Stimulated activated CD8-positive, alpha-beta memory T cell treated with anti-CD3 and anti-CD28 coated beads, Interleukin-7, amount 100 ng/mL, for 4 hours (primary cell): Measurements from ENCODE around the gene B4GALT4.

Experiments used
- DNase-seq, 2 donors: peaks; one replicate each; pipeline ENCODE4 v3.0.0-alpha.2; 2020; ENCODE audit warnings: low read depth in 2 of 2

The B4GALT4 gene

DNA sequence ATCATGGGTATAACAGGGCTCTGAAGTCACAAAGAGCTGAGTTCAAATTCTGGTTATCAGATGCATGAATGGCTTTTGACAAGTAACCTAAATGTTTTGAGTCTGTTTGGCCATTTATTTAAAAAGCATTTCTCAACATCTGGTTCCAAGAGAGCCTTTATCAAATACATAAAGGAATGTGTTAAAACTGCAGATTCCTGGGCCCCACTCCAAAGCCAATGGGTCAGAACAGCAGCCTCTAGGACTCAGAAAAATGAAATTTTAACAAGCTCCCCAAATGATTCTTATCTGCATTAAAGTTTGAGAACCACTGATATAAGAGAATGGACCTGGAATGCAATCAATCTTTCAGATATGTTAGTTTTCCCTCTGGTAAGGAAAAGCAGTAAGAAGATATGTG lies 3.4 kb downstream of the B4GALT4 start:
- no peak for DNase-seq

DNA sequence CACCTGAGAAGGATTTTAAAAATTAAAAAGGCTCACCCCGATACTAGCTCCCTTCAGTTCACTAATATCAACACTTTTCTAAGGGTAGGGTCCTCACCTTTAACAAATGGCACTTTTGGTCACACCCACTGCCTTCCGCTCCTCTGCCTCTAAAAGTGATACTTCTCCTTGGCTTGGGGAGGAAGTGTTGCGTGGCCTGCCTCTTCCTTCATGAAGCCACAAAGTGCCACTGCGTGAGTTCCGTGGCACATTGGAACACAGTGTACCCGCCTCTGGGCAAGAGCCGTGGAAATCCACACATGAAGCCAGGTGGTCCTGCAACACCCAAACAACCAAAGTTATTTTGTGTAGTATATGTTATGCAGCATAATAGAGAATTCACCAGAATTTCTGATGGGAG lies 3.9 kb downstream of the B4GALT4 start:
- peak in 1 of 2 donors; percentile 23 for DNase-seq

DNA sequence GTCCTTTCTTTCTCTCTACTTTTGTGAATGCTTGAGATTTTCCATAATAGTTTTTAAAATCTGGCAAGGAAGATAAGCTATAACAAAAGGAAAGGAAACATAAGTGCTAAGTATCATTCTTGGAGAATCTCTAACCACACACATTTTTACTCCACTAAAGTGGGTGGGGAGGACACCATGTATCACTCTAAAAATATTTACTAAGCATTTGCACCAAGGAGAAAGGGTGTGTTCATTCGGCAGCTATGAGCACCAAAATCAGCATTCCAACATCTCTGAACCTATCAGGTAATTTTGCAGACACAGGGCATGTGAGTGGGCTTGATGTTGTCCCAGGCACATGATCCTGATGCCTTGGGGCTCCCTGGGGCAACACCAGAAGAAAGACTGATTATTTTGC lies 5.5 kb downstream of the B4GALT4 start:
- no peak for DNase-seq

- DNase-seq: no peak
Measured at GRCh38 chr3:119234610-119235009, 6.1 kb downstream of the B4GALT4 start.

DNA sequence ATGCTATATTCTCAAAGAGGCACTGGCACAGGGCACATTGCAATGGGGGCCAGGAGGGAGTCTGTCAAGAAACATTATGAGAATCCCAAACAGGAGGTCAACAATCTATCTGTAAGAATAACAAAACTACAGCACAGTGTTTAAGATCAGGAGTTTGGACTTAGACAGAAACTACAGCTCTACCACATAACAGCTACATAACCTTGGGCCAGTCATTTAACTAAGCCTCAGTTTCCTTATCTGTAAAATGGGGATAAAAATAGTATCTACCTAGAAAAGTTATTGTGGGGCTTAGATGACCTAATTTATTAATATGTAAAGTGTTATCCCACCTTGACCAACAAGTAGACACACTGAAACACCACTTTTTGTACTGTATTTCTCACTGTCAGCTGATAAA lies 9.9 kb downstream of the B4GALT4 start:
- DNase-seq: no peak

DNA sequence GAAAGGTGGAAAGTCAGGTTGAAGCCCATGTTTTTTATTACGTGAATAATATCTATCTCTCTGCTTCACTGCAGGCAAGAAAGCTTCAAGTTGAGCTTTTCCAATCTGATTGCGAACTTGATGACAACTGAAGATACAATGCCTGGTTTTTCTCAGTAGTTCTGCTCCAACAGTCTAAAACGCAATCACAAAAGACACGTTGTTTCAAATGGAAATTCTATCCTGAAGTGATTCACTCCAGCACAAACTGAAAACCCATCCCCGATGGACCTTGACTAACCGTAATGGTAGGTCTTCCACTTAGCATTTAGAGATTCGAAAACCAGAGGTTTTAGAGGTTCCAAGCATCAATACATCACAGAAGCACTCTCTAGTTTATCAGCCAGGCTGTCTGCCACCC lies 10.6 kb downstream of the B4GALT4 start:
- no peak for DNase-seq

DNA sequence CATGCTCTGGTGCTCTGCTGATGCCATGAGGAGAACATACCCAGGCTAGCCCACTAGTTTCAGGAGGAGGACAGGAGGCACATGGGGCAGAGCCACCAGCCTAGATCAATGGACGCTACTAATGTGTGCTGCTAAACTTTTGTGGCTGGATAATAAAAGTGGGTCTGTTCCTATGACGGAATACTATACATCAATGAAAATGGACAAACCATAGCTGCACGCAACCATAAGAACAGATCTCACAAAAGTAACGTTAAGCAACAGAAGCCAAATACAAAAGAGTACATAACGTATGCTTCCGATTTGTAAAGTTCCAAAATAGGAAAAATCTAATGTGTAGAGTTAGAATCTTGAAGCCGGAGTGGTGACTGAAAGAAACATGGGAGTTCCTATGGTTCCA lies 11.5 kb downstream of the B4GALT4 start:
- no peak for DNase-seq

DNA sequence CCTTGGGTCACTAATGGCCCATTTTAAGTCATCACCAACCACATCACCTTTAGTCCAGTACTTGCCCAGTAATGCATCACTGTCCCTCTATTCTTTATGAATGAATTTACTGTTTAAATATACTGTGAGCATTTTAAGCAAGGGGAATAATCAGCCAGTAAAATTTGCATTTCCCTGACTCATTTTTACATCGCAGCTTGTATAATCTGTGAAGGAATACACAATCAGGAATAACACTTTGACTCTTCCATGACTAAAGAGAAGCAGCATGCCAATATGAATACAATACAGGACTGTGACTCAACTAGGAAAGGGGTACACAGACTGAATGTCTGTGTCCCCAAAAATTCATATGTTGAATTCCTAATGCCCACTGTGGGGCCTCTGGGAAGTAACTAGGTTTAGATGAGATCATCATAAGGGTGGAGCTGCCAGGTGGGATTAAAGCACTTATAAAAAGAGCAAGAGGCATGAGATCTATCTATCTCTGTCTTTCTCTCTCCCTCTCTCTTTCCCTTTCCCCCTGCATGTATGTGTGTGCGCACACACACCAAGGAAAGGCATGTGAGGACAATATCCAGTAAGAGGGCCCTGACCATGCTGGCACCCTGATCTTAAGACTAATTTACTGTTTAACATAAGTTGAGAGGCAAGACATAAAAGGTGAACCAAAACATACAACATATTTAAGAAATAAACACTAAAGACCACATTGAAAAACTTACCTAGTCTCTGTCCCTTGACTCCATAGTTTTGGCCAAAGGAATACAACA lies 12.1 kb downstream of the B4GALT4 start:
- no peak for DNase-seq

GRCh38 chr3:119227070-119227850 lies 13.4 kb downstream of the B4GALT4 start:
- no peak for DNase-seq

DNA sequence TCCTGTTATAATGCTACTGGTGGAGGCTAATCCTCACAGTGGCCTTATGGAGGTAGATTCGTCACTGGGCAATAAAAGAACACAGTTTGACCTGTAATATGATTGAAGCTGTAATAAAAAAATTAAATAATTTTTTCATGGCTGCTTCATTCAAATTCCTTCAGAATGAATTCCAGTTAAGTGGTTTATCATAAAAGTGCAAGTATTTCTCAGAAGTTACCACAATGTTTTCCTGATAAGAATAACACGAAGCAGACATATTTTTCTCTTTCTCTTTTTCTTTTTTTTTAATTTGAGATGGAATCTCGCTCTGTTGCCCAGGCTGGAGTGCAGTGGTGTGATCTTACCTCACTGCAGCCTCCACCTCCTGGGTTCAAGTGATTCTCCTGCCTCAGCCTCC lies 15.6 kb downstream of the B4GALT4 start:
- no peak for DNase-seq

- DNase-seq: no peak
Measured at GRCh38 chr3:119223511-119223910, 17.2 kb downstream of the B4GALT4 start.

GRCh38 chr3:119222391-119222790 lies 18.3 kb downstream of the B4GALT4 start:
- DNase-seq: no peak

DNA sequence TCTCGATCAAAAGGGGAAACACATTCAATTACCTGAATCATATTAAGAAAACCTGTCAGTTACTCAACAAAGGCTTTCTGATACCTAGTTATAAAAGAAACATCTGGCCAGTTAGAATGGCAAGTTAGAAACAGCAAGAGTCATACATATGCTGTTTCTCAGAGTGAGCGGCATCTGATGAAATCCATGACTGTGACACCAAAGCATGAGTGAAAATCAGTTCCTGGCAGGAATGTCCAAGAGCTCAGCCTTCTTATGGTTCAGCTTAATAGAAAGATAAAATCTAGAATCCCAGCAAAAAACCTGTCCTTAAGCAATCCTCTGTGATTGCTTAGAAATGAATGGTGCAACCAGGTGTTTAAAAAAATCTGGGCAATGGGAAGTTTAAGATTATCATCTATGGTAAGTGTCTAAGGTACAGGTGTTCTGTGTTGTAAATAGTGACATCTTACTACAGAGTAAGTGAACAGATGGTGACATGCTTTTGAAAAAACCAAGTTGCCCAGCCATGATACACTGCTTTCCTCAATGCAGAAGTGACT lies 18.8 kb downstream of the B4GALT4 start:
- DNase-seq: no peak

GRCh38 chr3:119220970-119221667 lies 19.6 kb downstream of the B4GALT4 start:
- DNase-seq: no peak

- no peak for DNase-seq
Measured at GRCh38 chr3:119220198-119220597, 20.5 kb downstream of the B4GALT4 start.

GRCh38 chr3:119219069-119219468 lies 21.6 kb downstream of the B4GALT4 start:
- no peak for DNase-seq

DNA sequence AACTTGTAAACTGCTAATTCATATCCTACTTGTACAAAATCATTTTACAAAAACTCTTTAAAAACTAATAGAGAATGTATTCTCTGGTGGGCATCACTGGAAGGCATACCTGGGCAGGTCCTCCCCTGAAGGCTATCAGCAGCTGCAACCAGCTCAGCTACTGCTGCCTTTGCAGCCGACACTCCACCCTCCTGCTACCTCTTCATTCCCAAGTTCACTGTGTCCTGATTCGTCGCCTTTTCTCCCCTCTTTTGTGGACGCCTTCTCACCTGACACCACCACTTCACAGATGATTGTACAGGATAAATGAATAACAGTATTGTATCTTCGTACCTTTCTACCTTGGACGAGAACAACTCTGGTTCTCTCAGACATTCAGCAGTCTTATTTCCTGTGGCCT lies 28.9 kb downstream of the B4GALT4 start:
- no peak for DNase-seq

- no peak for DNase-seq
Measured at GRCh38 chr3:119211193-119211592, 29.5 kb downstream of the B4GALT4 start.

- no peak for DNase-seq
Measured at GRCh38 chr3:119207512-119207875, 33.2 kb downstream of the B4GALT4 start.

DNA sequence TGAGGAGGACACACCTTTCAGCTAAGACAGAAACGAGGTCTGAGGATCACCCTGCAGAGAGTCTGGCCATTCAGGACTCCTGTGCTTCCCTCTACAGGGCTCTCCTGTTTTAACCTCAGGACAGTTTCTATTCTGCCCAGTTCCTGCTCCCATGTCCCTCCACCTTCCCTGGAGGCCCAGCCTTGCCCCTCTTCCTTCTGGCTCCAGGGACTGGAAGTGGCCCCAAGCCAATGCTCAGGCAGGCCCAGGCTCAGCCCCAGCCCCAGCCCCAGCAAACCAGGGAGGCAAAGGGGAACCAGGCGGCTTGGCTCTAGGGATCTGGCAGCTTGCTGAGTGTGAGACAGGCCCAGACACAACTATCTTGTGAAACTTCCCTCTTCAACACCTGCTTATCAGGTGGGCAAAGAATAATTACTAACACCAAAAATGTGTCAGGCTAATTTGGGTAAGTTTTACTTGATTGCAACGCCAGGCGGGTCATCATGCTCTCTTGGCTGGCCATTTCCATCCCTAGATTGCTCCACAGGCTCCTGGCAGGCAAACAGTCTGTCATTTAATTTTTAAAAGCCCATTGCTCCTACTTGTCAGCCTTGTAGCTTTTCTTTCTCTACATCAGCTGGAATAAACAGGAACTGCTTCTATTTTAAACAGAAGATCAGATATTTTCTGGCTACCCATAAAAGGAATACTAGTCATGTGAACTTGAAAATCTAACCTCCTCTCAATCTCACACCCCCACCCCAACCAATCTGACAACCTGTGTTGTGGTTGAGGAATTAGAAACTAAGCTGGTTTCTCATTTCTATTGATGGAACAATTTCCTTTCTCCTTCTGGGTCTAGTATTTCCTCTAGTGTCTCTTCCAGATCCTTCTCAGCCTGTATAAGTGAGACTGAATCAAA lies 33.8 kb downstream of the B4GALT4 start:
- no peak for DNase-seq

DNA sequence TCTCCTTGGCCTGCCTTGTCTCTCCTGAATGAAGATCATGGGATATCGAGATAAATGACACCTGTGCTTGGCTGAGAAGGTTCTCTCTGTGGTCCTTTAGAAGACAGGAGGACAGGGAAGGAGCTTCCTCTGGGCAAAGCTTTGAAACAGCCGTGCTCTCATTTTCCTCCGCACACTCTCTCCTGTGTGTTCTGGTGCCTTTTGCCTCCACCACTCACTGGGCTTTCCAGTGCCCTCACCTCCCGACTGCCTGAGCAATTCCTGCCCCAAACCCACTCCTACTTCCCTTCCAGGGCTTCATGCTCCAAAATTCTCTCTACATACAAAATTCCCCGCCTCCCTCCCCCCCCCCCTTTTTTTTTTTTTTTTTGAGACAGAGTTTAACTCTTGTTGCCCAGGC lies 35.0 kb downstream of the B4GALT4 start:
- DNase-seq: no peak
